H9 (cell line): Measurements from ENCODE around the gene MARK4. TPM values are rescaled to one million over a fixed set of nuclear protein-coding genes. Genes with fewer than 3 reads are reported as not detected.

ENCODE experiments used
- DNase-seq: peaks from one replicate; pipeline ENCODE4 v3.0.0-alpha.2; 2017
- H2AFZ ChIP-seq: one replicate; pipeline ENCODE4 v1.6.1; 2013; ENCODE audit warnings: mild to moderate bottlenecking, low read length, control low read depth, moderate library complexity
- H2AK5ac ChIP-seq: 2 replicates; pipeline ENCODE4 v1.6.1; 2013; ENCODE audit warnings: low read length, control low read depth, mixed read lengths; ENCODE audit not compliant: insufficient read length
- H2BK120ac ChIP-seq: one replicate; pipeline ENCODE4 v1.6.1; 2013; ENCODE audit warnings: low read depth, mild to moderate bottlenecking, low read length, control low read depth, inconsistent platforms; ENCODE audit not compliant: poor library complexity, severe bottlenecking
- H2BK12ac ChIP-seq: 2 replicates; pipeline ENCODE4 v1.6.1; 2013; ENCODE audit warnings: low read length, control low read depth, mixed read lengths, low read depth; ENCODE audit not compliant: insufficient read length
- H2BK15ac ChIP-seq: 2 replicates; pipeline ENCODE4 v1.6.1; 2013; ENCODE audit warnings: low read depth, low read length, control low read depth
- H2BK20ac ChIP-seq: one replicate; pipeline ENCODE4 v1.6.1; 2013; ENCODE audit warnings: low read depth, mild to moderate bottlenecking, low read length, control low read depth, inconsistent platforms; ENCODE audit not compliant: poor library complexity, severe bottlenecking
- H2BK5ac ChIP-seq: 2 replicates; pipeline ENCODE4 v1.6.1; 2013; ENCODE audit warnings: low read length, control low read depth, mixed read lengths; ENCODE audit not compliant: insufficient read length
- H3K14ac ChIP-seq: 2 replicates; pipeline ENCODE4 v1.6.1; 2013; ENCODE audit warnings: low read length, control low read depth; ENCODE audit not compliant: insufficient read depth
- H3K18ac ChIP-seq: 2 replicates; pipeline ENCODE4 v1.6.1; 2013; ENCODE audit warnings: low read depth, mild to moderate bottlenecking, mixed read lengths, low read length, control low read depth; ENCODE audit not compliant: insufficient read length
- H3K23ac ChIP-seq: 2 replicates; pipeline ENCODE4 v1.6.1; 2013; ENCODE audit warnings: low read length, control low read depth, mixed read lengths, low read depth; ENCODE audit not compliant: insufficient read length
- H3K23me2 ChIP-seq: 2 replicates; pipeline ENCODE4 v1.6.1; 2013; ENCODE audit warnings: low read depth, mild to moderate bottlenecking, mixed read lengths, low read length, control low read depth; ENCODE audit not compliant: insufficient read length, poor library complexity, severe bottlenecking
- H3K27ac ChIP-seq: 2 replicates; pipeline ENCODE4 v1.5.1; 2013; ENCODE audit warnings: low read length, control low read depth, mixed read lengths, low read depth; ENCODE audit not compliant: insufficient read length
- H3K27me3 ChIP-seq: 2 replicates; pipeline ENCODE4 v1.6.1; 2013; ENCODE audit warnings: low read length, control low read depth, inconsistent platforms; ENCODE audit not compliant: insufficient read depth
- H3K4ac ChIP-seq: 2 replicates; pipeline ENCODE4 v1.6.1; 2013; ENCODE audit warnings: low read depth, mild to moderate bottlenecking, control low read depth, inconsistent platforms, low read length, moderate library complexity
- H3K4me1 ChIP-seq: 2 replicates; pipeline ENCODE4 v1.6.1; 2013; ENCODE audit warnings: low read length, control low read depth, inconsistent platforms; ENCODE audit not compliant: insufficient read depth
- H3K4me2 ChIP-seq: 2 replicates; pipeline ENCODE4 v1.6.1; 2013; ENCODE audit warnings: low read length, control low read depth, mixed read lengths; ENCODE audit not compliant: insufficient read length, insufficient read depth
- H3K56ac ChIP-seq: 2 replicates; pipeline ENCODE4 v1.6.1; 2013; ENCODE audit warnings: low read depth, mild to moderate bottlenecking, mixed read lengths, low read length, control low read depth; ENCODE audit not compliant: insufficient read length
- H3K79me1 ChIP-seq: 2 replicates; pipeline ENCODE4 v1.6.1; 2013; ENCODE audit warnings: low read depth, mild to moderate bottlenecking, moderate library complexity, low read length, control low read depth, inconsistent platforms; ENCODE audit not compliant: insufficient read depth, poor library complexity, severe bottlenecking
- H3K79me2 ChIP-seq: 2 replicates; pipeline ENCODE4 v1.6.1; 2013; ENCODE audit warnings: low read length, control low read depth, inconsistent platforms; ENCODE audit not compliant: insufficient read depth
- H3K9ac ChIP-seq: 2 replicates; pipeline ENCODE4 v1.6.1; 2013; ENCODE audit warnings: low read length, control low read depth, mixed read lengths; ENCODE audit not compliant: insufficient read length; ENCODE audit errors: extremely low read depth
- H3K9me3 ChIP-seq: one replicate; pipeline ENCODE4 v1.6.1; 2013; ENCODE audit warnings: low read depth, low read length, inconsistent platforms; ENCODE audit not compliant: control insufficient read depth
- H3T11ph ChIP-seq: one replicate; pipeline ENCODE4 v1.6.1; 2013; ENCODE audit warnings: mild to moderate bottlenecking, low read length, control low read depth, inconsistent platforms
- H4K20me1 ChIP-seq: one replicate; pipeline ENCODE4 v1.6.1; 2013; ENCODE audit not compliant: control insufficient read depth, insufficient read length, insufficient read depth
- H4K5ac ChIP-seq: 2 replicates; pipeline ENCODE4 v1.6.1; 2013; ENCODE audit warnings: low read depth, mild to moderate bottlenecking, mixed read lengths, low read length, control low read depth; ENCODE audit not compliant: insufficient read length
- H4K8ac ChIP-seq: replicated peaks from 2 replicates; pipeline ENCODE4 v1.6.1; 2013; ENCODE audit warnings: low read length, control low read depth, mixed read lengths, low read depth; ENCODE audit not compliant: insufficient read length
- H4K91ac ChIP-seq: 2 replicates; pipeline ENCODE4 v1.6.1; 2013; ENCODE audit warnings: low read depth, mild to moderate bottlenecking, moderate library complexity, mixed read lengths, low read length, control low read depth; ENCODE audit not compliant: insufficient read length
- H3K27ac Mint-ChIP-seq, 3 experiments: 2 replicates in 2 of 3; 3 replicates in 1 of 3; pipeline ENCODE4 v1.8.0; 2020 to 2021; ENCODE audit warnings: mixed read lengths in 3 of 3, mild to moderate bottlenecking in 1 of 3, moderate library complexity in 1 of 3
- H3K27me3 Mint-ChIP-seq: 2 replicates; pipeline ENCODE4 v1.8.0; 2021; ENCODE audit warnings: low read depth, mild to moderate bottlenecking, moderate library complexity, mixed read lengths
- H3K36me3 Mint-ChIP-seq, 3 experiments: 2 replicates in 2 of 3; 3 replicates in 1 of 3; pipeline ENCODE4 v1.8.0; 2020 to 2021; ENCODE audit warnings: low read depth in 3 of 3, mixed read lengths in 3 of 3; ENCODE audit not compliant: insufficient read depth in 1 of 3
- H3K4me1 Mint-ChIP-seq, 2 experiments: 2 replicates each; pipeline ENCODE4 v1.8.0; 2020; ENCODE audit warnings: mixed read lengths in 2 of 2
- H3K4me3 Mint-ChIP-seq, 2 experiments: 2 replicates in 1 of 2; 3 replicates in 1 of 2; pipeline ENCODE4 v1.8.0; 2020 to 2021; ENCODE audit warnings: mild to moderate bottlenecking in 2 of 2, mixed read lengths in 2 of 2, moderate library complexity in 1 of 2
- H3K9me3 Mint-ChIP-seq, 2 experiments: 2 replicates in 1 of 2; 3 replicates in 1 of 2; pipeline ENCODE4 v1.8.0; 2020; ENCODE audit warnings: mild to moderate bottlenecking in 2 of 2, mixed read lengths in 2 of 2, moderate library complexity in 1 of 2
- CTCF ChIP-seq: fragments of 200-600 bp; sonication (generic); conservative IDR thresholded peaks from 3 replicates; pipeline ENCODE4 v1.8.0; 2021; ENCODE audit warnings: antibody characterized with exemption, mild to moderate bottlenecking
- WGBS: extraction: QIAGEN DNeasy Blood & Tissue Kit; methylation state at CpG from one replicate; pipeline ENCODE4 v1.1.7; 2013; ENCODE audit warnings: missing lambda C conversion rate, low lambda C conversion rate, mixed read lengths; ENCODE audit not compliant: insufficient read length; ENCODE audit errors: extremely low coverage; 5-methylcytosine and 5-hydroxymethylcytosine counted together
- total RNA-seq: library from RNA; stranded (reverse); gene quantifications from 2 replicates; pipeline ENCODE4 v1.2.1, GENCODE V29; 2021

MARK4 gene
- total RNA-seq, 1 experiment from 2014 or later: 44.7 TPM

GRCh38 chr19:45297674-45298073 is 46.6 kb downstream of the MARK4 start:
- no peaks in the 10 kb centered on the region for H4K20me1 ChIP-seq
- no peak for DNase-seq
- no peaks in the 10 kb centered on the region for H3K9me3 ChIP-seq
- H3K23me2 ChIP-seq: no peaks in the 10 kb centered on the region
- H2BK5ac ChIP-seq: no peak overlapping the region
- no peaks in the 10 kb centered on the region for H3K9me3 Mint-ChIP-seq
- no peak overlapping the region for H3K4ac ChIP-seq
- no peak overlapping the region for H3K4me2 ChIP-seq
- no peak overlapping the region for H3K4me3 Mint-ChIP-seq
- no peak overlapping the region for H4K91ac ChIP-seq
- H3K27me3 ChIP-seq: no peaks in the 10 kb centered on the region
- no peaks in the 10 kb centered on the region for H3K79me2 ChIP-seq
- no peak overlapping the region for H4K5ac ChIP-seq
- no peak overlapping the region for H3K56ac ChIP-seq
- no peak overlapping the region for H2BK20ac ChIP-seq
- no peak for TF ChIP-seq CTCF
- H2BK15ac ChIP-seq: no peak overlapping the region
- no peaks in the 10 kb centered on the region for H3K79me1 ChIP-seq
- H3K14ac ChIP-seq: no peak overlapping the region
- no peak overlapping the region for H2BK120ac ChIP-seq
- no peak overlapping the region for H3K23ac ChIP-seq
- H3K18ac ChIP-seq: no peak overlapping the region
- no peak overlapping the region for H3K27ac ChIP-seq
- H3K27me3 Mint-ChIP-seq: peaks cover 4% of the 10 kb centered on the region
- H3K36me3 Mint-ChIP-seq: peaks cover 23 to 51% (median 29%) of the 10 kb centered on the region in 3 experiments
- no peak overlapping the region for H4K8ac ChIP-seq
- H3K9ac ChIP-seq: no peak overlapping the region
- H2AK5ac ChIP-seq: no peak overlapping the region
- peaks cover 0 to 4% of the 10 kb centered on the region in 2 experiments; a peak in 2 of 4 replicates for H3K4me1 Mint-ChIP-seq
- no peaks in the 10 kb centered on the region for H3K4me1 ChIP-seq
- H3T11ph ChIP-seq: no peak overlapping the region
- H2BK12ac ChIP-seq: no peak overlapping the region
- no CpG with 5 or more reads among the region's 18 CpGs for WGBS
- no peak overlapping the region for H2AFZ ChIP-seq
- H3K27ac Mint-ChIP-seq: no peak overlapping the region
